Thyroid gland (tissue), 4 donors: Measurements from ENCODE around the gene ANKRD36C.
"Not testable (repeated sequence)": the region's sequence is repeated elsewhere in the genome, so short reads cannot be mapped to it uniquely, and the experiment has no call there.

Source experiments
- POLR2A ChIP-seq, 2 donors: fragments of 450-650 bp; IDR thresholded peaks; one replicate each; pipeline ENCODE4 v1.6.1; 2017; ENCODE audit warnings: antibody characterized with exemption in 2 of 2, mild to moderate bottlenecking in 2 of 2, moderate library complexity in 1 of 2
- TF ChIP-seq, protein P1 (sequence below), 6 experiments: fragments of 200-600 bp in 3 of 6; fragments of 450-650 bp in 3 of 6; sonication (generic) in 3 of 6; IDR thresholded peaks; one replicate each; pipeline ENCODE4 v1.5.1; 2016 to 2019; ENCODE audit warnings: antibody characterized with exemption in 6 of 6, mild to moderate bottlenecking in 2 of 6, inconsistent platforms in 1 of 6, moderate library complexity in 1 of 6

DNA sequence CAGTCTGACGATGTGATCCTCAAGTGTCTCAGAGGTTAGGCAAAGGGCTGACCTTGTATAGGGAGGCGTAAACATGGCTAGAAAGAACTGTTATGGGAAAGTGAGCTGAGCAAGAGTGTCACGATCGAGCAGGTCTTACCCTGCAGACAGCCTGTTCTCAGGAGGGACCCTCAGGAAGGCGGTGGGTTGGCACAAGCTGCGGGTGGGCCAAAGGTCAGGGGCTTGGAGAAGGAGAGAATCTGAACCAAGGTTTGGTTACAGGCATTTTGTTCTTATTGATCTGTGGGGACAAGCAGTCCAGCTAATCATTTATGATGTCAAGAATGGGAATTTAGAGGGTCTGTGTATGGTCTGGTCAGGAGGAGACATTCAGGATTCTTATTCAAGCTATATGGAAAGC lies 16.4 kb upstream of the ANKRD36C start:
- TF ChIP-seq, protein P1, sequence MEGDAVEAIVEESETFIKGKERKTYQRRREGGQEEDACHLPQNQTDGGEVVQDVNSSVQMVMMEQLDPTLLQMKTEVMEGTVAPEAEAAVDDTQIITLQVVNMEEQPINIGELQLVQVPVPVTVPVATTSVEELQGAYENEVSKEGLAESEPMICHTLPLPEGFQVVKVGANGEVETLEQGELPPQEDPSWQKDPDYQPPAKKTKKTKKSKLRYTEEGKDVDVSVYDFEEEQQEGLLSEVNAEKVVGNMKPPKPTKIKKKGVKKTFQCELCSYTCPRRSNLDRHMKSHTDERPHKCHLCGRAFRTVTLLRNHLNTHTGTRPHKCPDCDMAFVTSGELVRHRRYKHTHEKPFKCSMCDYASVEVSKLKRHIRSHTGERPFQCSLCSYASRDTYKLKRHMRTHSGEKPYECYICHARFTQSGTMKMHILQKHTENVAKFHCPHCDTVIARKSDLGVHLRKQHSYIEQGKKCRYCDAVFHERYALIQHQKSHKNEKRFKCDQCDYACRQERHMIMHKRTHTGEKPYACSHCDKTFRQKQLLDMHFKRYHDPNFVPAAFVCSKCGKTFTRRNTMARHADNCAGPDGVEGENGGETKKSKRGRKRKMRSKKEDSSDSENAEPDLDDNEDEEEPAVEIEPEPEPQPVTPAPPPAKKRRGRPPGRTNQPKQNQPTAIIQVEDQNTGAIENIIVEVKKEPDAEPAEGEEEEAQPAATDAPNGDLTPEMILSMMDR (IDR thresholded peaks at IDR 0.05) = not testable (repeated sequence)
- not testable (repeated sequence) for TF ChIP-seq POLR2A (IDR thresholded peaks at IDR 0.05)
